GM11168 (cell line): ENCODE data around the gene SNAP23.
"Not testable (repeated sequence)": the region's sequence is repeated elsewhere in the genome, so short reads cannot be mapped to it uniquely, and the experiment has no call there.

Experiments used
- in situ Hi-C: fragments of 300-500 bp; cut with MboI; formaldehyde crosslinking; loops from one replicate; pipeline ENCODE4 v1.12.0; 2022; ENCODE audit warnings: low sequenced_read_pairs; ENCODE audit not compliant: unreplicated experiment

The SNAP23 gene

DNA sequence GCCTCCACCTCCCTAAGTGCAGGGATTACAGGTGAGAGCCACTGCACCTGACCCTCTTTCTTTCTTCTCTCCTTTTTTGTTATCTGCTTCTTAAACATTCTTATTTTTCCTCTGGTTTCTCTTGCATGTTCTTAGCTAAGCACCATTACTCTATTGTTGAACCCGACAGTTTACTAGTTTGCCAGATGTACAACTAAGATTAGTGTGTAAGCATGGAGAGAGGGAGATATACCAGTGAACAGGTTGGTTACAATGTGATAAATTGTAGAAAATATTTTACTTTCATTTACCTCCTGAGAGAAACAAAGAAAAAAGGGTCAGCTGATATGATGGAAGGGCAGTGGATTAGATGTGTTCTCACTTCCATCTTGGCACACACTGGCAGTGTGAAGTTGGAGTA, 58.1 kb downstream of the SNAP23 start:
- in situ Hi-C loops: no loop called here

DNA sequence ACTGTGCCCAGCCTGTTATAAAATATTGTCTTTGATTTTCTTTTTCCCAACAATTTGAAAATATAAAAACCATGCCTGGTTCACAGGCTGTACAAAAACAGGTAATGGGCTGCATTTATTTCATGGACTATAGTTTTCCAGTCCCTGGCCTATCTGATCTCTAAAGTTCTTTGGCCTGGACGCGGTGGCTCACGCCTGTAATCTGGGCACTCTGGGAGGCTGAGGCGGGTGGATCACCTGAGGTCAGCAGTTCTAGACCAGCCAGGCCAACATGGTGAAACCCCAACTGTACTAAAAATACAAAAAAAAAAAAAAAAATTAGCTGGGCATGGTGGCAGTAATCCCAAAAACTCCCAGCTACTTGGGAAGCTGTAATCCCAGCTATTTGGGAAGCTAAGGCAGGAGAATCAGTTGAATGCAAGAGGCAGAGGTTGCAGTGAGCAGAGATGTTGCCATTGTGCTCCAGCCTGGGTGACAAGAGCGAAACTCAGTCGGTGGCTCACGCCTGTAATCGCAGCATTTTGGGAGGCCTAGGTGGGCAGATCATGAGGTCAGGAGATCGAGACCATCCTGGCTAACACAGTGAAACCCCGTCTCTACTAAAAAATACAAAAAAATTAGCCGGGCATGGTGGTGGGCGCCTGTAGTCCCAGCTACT, 61.2 kb downstream of the SNAP23 start:
- in situ Hi-C loops: not testable (repeated sequence)

DNA sequence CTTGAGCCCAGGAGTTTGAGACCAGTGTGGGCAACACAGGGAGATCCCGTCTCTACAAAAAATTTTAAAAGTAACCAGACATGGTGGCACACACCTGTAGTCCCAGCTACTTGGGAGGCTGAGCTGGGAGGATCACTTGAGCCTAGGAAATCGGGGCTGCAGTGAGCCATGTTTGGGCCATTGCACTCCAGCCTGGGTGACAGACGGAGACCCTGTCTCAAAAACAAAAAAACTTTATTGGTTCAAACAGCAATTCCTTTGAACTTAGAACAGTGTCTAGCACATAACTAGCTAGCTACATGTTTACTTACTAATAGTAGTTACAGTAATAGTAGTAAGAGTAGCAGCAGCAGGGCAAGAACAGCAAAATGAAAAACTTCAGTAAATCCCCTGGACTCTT, 63.3 kb downstream of the SNAP23 start:
- in situ Hi-C loops: no loop called here

DNA sequence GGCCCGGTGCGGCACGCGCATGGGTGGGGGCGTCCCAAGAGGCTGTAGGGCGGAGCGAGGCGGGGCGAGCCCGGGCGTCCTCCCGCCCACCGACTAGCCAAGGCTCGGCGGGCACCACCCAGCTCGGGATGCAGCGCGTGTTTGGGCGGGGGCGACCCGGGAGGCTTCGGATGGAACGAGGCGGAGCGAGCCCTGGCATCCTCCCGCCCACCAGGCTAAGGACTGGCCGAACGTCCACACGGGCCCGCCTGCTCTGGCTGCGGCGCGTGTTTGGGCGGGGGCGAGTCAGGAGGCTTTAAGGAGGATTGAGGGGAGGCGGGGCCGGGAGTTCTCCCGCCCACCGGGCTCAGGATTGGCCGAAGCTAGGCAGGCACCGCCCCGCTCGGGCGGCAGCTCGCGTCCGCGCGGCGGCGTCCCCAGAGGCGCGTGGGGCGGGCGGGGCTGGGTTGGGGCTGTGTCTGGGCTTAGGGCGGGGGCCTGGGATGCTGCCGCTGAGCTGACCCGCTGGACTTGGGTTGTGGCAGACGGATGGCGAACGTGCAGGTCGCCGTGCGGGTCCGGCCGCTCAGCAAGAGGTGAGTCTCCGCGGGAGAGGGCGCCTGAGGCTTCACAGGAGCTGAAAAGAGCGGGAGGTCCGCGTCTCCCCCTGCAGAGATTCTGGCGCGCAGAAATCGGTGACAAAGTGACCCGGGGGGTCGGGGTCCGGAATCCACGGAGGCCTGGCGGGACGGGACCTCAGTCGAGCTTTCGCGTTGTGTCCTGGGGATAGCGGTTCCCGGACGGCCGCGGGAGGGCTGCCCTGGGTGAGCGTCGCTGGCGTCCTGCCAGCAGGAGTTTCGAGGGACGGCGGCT, 80.0 kb downstream of the SNAP23 start, which contains the start of gene STARD9:
Gene STARD9, plus strand, starts transcription at position 419 of the 852 bp plus-strand sequence. Its CDS starts 110 bp downstream, at position 529.
- in situ Hi-C loops: no loop called here

DNA sequence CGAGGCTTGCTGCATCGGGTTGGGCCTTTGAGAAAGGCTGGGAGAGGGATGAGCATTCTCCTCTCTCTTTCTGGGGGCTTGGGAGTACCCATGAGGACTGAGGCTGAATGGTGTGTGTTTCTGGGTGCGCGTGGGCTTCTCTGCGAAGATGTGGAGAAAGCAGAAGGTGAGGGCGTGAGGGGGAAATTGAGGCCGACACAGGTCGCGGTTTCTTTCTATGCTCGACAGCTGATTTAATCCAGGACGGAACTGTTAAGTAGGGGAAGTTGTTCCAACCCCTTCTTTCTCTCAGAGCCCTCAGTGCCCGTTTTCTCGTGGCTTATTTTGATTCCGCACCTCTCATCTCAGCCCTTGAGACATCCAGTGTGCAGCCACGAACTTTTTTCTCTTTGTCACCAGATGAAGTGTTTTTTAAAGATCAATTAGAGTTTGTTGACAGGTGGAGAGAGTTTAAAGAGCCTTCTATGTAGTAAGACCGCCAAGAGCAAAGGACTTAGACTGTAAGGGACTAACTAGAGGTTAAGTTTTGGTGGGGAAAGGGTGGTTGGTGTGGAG, 80.7 kb downstream of the SNAP23 start:
- in situ Hi-C loops: no loop called here

DNA sequence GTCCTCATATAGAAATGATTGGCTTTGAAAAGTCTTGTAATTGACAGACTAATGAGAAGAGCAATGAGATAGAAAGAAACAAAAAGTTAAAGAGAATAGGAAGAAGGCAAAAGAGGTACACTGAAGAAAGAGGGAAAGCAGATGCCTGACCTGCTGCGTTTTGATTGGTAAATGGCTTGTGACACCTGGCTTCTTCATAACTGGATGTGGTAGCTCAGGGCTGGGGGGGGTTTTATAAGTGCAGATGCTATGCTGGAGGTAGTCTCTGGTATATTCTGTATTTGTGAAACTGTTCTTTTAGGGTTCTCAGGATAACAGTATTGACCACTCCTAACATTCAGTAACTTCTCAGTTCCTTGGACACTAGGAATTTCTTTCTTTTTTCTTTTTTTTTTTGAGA, 81.3 kb downstream of the SNAP23 start:
- in situ Hi-C loops: no loop called here

DNA sequence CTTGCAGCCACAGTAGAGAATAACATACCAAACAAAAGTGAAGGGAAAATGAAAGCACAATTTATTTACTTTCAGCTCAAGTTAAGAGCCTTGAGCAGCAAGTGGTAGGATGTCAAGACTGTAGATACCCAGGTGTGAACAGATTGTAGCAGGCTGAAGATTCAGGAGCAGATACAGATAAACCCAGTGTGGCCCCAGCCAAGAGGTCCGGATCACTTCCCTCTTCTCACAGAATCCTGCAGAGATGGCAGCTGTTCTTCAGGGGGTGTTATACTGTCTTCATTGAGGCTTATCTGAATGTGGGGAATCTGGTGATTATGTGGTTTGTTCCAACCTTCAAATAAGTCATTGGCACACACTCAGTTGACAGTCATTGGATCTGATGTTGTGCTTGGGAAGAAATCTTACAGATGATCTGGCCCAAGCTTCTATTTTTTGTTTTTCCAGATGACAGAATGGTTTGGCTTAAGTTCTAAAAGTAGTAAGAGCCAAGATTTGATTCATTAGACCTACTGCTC, 82.1 kb downstream of the SNAP23 start:
- in situ Hi-C loops: no loop called here

DNA sequence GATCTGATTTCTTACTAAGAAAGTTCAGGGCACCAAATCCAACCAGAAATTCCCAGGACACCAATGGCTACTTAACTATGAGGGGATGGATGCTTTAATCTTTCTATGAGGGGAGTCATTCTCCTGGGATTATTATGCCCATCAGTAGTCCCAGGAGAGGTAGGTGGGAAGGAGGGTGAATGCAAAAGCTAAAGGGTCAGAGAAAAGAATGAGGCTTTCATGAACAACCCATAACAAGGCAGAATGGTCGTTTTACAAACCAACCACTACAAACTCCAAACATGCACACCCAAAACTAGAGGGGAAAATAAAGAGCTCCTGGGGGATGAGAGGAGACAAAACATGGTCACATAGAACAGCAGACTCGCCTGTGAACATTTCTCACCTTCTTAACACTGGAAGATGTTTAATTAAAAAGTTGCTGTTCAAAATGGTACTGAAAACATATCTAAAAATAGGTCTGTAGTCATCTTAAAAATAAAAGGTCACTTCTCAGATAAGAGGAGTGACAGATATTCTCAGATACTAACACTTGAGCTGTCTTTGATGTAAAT, 83.6 kb downstream of the SNAP23 start:
- in situ Hi-C loops: no loop called here

DNA sequence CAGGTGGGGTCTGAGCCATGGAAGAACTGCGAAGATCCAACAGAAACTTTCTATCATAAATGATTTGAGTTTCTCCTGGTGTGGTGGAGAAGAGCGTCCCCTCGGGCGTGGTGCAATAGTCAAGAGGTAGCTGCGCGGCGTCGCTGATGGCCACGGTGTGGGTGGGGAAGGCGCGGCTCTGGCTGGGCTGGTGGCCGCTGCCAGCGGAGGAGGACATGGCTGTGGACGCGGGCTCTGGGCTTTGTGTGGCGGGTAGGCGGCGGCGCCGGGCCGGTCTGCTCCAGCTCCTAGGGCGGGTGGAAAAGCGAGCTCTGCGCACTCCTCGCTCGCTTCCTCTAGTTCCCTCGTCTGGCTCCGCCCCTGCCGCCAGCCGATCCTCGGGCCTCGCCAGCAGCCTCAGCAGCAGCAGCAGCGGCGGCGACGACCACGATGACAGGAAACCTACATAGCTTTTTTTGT, 85.9 kb downstream of the SNAP23 start:
- in situ Hi-C loops: no loop called here
